ENCODE results near the gene SYT5. TPM values are rescaled to one million over a fixed set of nuclear protein-coding genes. Genes with fewer than 3 reads are reported as not detected.

The SYT5 gene
- total and polyA plus RNA-seq, 2 donors (not counting 1 experiment from before 2014, with no cell fraction given): 0.27 to 0.94 TPM

DNA sequence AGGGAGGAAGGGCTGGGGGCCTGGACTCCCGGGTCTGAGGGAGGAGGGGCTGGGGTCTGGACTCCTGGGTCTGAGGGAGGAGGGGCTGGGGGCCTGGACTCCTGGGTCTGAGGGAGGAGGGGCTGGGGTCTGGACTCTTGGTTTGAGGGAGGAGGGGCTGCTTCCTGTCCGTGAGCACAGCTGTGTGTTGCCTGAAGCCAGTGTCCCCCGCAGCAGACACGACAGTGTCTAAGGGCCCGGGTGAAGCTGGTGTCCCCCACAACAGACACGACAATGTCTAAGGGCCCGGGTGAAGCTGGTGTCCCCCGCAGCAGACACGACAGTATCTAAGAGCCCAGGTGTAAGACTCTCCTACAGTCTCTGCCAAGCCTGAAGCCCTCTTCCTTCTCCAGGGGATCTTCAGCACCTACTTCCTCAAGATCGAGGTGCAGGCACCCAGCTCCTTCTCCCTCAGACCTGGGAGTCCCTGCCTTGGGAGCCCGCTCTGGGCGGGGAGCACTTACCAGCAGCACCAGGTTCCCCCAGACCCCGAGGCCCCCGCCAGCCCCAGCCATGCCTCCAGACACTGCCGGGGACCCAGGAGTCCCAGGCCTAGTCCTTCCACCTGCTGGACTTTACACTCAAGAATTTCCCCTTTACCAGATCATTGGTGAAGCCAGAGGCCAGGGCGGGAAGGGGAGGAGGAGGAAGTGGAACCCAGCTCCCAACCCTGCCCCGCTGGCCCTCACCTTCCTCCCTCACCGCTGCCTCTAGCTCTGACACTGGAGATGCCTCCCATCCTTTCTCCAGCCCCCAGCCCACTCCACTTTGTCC, 29.0 kb upstream of the SYT5 start, which contains the start of gene PTPRH:
PTPRH (minus strand) TSS at position 622 of the 813 bp plus-strand sequence; CDS start at position 554, 68 bp downstream.
- Histone ChIP-seq H3K27me3 (replicated peaks in 1 of 4; ENCODE audit: control extremely low read depth in 1 of 4, control insufficient read depth in 3 of 4, insufficient read depth in 4 of 4, low read length in 3 of 4) (peaks cover 0 to 31% (median 8%) of the 10 kb centered on the region in 4 experiments), H3K9ac (ENCODE audit: low read length) (no peak within 1 kb of the TSS), H3K36me3 (replicated peaks in 1 of 2; ENCODE audit: control extremely low read depth in 1 of 2, control insufficient read depth in 1 of 2, extremely low read depth in 1 of 2, insufficient read depth in 2 of 2, low read length in 1 of 2) (no peaks in the 10 kb centered on the region), H2AFZ (ENCODE audit: insufficient read depth, low read depth, low read length, poor library complexity, severe bottlenecking) (no peak within 1 kb of the TSS), H3K4me3 (ENCODE audit: control extremely low read depth in 1 of 5, extremely low read depth in 1 of 5, insufficient read depth in 1 of 5, low read depth in 2 of 5, low read length in 4 of 5) (no peak within 1 kb of the TSS), H4K20me1 (ENCODE audit: control insufficient read depth, insufficient read depth, low read length, poor library complexity, severe bottlenecking) (no peaks in the 10 kb centered on the region), H3K4me1 (ENCODE audit: control insufficient read depth in 2 of 2, insufficient read depth in 2 of 2, low read length in 2 of 2) (no peaks in the 10 kb centered on the region), H3K27ac (ENCODE audit: low read length in 2 of 2) (no peak within 1 kb of the TSS), H3K4me2 (replicated peaks; ENCODE audit: low read depth, low read length, poor library complexity, severe bottlenecking) (no peak within 1 kb of the TSS), H3K9me3 (ENCODE audit: control extremely low read depth in 1 of 3, control insufficient read depth in 2 of 3, insufficient read depth in 1 of 3, low read length in 2 of 3) (peaks cover 0 to 25% (median 6%) of the 10 kb centered on the region in 3 donors), H3K79me2 (ENCODE audit: control insufficient read depth, insufficient read depth, low read length) (no peaks in the 10 kb centered on the region)
- ChIA-PET POLR2A (interaction anchor here (0.6 kb wide), 1 partner anchor 205 kb away, joined by 6 read pairs; no protein-coding TSS in a partner anchor), CTCF (interaction anchor here (1.1 kb wide), 1 partner anchor 68 kb away, joined by 5 read pairs; no protein-coding TSS in a partner anchor)
- Mint-ChIP-seq H3K27me3 (peaks cover 36% of the 10 kb centered on the region), H3K4me3 (no peak within 1 kb of the TSS), H3K9me3 (ENCODE audit: insufficient read depth) (peaks cover 3% of the 10 kb centered on the region), H3K4me1 (no peaks in the 10 kb centered on the region), H3K27ac (no peak within 1 kb of the TSS)
- WGBS (ENCODE audit: insufficient coverage): 63% methylated on average over 12 of the region's 18 CpGs
- intact Hi-C loops (cut with micrococcal nuclease): no loop called here
- no peak for TF ChIP-seq EZH2 (IDR thresholded peaks at IDR 0.05; ENCODE audit: borderline replicate concordance, insufficient read depth, low read depth, low read length, poor library complexity, severe bottlenecking)
- TF ChIP-seq, protein P1, sequence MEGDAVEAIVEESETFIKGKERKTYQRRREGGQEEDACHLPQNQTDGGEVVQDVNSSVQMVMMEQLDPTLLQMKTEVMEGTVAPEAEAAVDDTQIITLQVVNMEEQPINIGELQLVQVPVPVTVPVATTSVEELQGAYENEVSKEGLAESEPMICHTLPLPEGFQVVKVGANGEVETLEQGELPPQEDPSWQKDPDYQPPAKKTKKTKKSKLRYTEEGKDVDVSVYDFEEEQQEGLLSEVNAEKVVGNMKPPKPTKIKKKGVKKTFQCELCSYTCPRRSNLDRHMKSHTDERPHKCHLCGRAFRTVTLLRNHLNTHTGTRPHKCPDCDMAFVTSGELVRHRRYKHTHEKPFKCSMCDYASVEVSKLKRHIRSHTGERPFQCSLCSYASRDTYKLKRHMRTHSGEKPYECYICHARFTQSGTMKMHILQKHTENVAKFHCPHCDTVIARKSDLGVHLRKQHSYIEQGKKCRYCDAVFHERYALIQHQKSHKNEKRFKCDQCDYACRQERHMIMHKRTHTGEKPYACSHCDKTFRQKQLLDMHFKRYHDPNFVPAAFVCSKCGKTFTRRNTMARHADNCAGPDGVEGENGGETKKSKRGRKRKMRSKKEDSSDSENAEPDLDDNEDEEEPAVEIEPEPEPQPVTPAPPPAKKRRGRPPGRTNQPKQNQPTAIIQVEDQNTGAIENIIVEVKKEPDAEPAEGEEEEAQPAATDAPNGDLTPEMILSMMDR (IDR thresholded peaks at IDR 0.05): no peak
- DNase-seq: no peak
- ATAC-seq (ENCODE audit: low read depth): no peak

Measured in B cell (primary cell).